H1 (cell line): ENCODE measurements around the gene CRTAC1. TPM values are rescaled to one million over a fixed set of nuclear protein-coding genes. Genes with fewer than 3 reads are reported as not detected.

Source experiments
- CTCF ChIA-PET: fragments of 300-600 bp; sonication (Branson Sonifier 250); formaldehyde crosslinking; loops from one replicate; lab custom pipeline; 2021; ENCODE audit not compliant: partially characterized antibody; lab: Charles Lee
- POLR2A ChIA-PET: fragments of 300-600 bp; sonication (Branson Sonifier 250); formaldehyde crosslinking; loops from one replicate; lab custom pipeline; 2021; ENCODE audit warnings: inconsistent platforms; ENCODE audit not compliant: partially characterized antibody; lab: Charles Lee
- DNase-seq, 2 experiments: peaks; one replicate each; pipeline versions ENCODE4 v3.0.0 to v3.0.0-alpha.2; 2010 to 2022; ENCODE audit warnings: low spot score in 2 of 2, low read depth in 1 of 2, mixed read lengths in 1 of 2
- FAIRE-seq: peaks from 2 replicates; lab custom pipeline; 2011; peaks lifted over from hg19 to GRCh38; lab: Jason Lieb, UNC
- H2AFZ ChIP-seq: 2 replicates; pipeline ENCODE4 v1.8.1; 2012; ENCODE audit warnings: low read length, inconsistent platforms
- H2AK5ac ChIP-seq: 2 replicates; pipeline ENCODE4 v1.6.1; 2013; ENCODE audit warnings: low read depth, low read length
- H2BK120ac ChIP-seq: replicated peaks from 2 replicates; pipeline ENCODE3; 2013; ENCODE audit warnings: low read depth, low read length, inconsistent platforms
- H2BK12ac ChIP-seq: 2 replicates; pipeline ENCODE4 v1.6.1; 2013; ENCODE audit warnings: low read depth, low read length
- H2BK15ac ChIP-seq: 2 replicates; pipeline ENCODE4 v1.6.1; 2013; ENCODE audit warnings: low read length
- H2BK20ac ChIP-seq: 2 replicates; pipeline ENCODE4 v1.6.1; 2013; ENCODE audit warnings: low read length
- H2BK5ac ChIP-seq: 2 replicates; pipeline ENCODE4 v1.6.1; 2013; ENCODE audit warnings: low read depth, low read length
- H3K14ac ChIP-seq: 2 replicates; pipeline ENCODE4 v1.6.1; 2013; ENCODE audit warnings: inconsistent platforms; ENCODE audit not compliant: insufficient read length
- H3K18ac ChIP-seq: 2 replicates; pipeline ENCODE4 v1.6.1; 2013; ENCODE audit warnings: low read length; ENCODE audit errors: extremely low read depth
- H3K23ac ChIP-seq: 2 replicates; pipeline ENCODE4 v1.6.1; 2013; ENCODE audit warnings: inconsistent platforms; ENCODE audit not compliant: insufficient read length
- H3K23me2 ChIP-seq: 2 replicates; pipeline ENCODE4 v1.6.1; 2013; ENCODE audit warnings: low read depth, low read length
- H3K27ac ChIP-seq: 2 replicates; pipeline ENCODE4 v1.6.1; 2011; ENCODE audit warnings: low read depth, low read length, inconsistent platforms
- H3K27me3 ChIP-seq, 4 experiments: replicated peaks in 1 of 4; 1 replicate in 1 of 4; 2 replicates in 3 of 4; pipeline versions ENCODE4 v1.6.1 to v1.8.1; 2011 to 2013; ENCODE audit warnings: low read length in 3 of 4, mild to moderate bottlenecking in 3 of 4, inconsistent platforms in 2 of 4, mixed read lengths in 2 of 4, moderate library complexity in 1 of 4; ENCODE audit not compliant: control insufficient read depth in 3 of 4, insufficient read depth in 3 of 4; ENCODE audit errors: extremely low read depth in 1 of 4
- H3K36me3 ChIP-seq, 4 experiments: 2 replicates each; pipeline versions ENCODE4 v1.6.1 to v1.8.1; 2011 to 2013; ENCODE audit warnings: mild to moderate bottlenecking in 4 of 4, low read length in 3 of 4, moderate library complexity in 2 of 4, control low read depth in 1 of 4, inconsistent platforms in 1 of 4; ENCODE audit not compliant: insufficient read depth in 4 of 4, control insufficient read depth in 2 of 4
- H3K4ac ChIP-seq: replicated peaks from 2 replicates; pipeline ENCODE3; 2013; ENCODE audit warnings: low read length, low read depth, mixed read lengths, inconsistent platforms; ENCODE audit not compliant: insufficient read length
- H3K4me1 ChIP-seq, 4 experiments: replicated peaks in 1 of 4; 1 replicate in 1 of 4; 2 replicates in 3 of 4; pipeline versions ENCODE4 v1.6.1 to v1.8.1; 2011 to 2013; ENCODE audit warnings: low read length in 3 of 4, inconsistent platforms in 2 of 4, mixed read lengths in 1 of 4; ENCODE audit not compliant: insufficient read depth in 4 of 4, control insufficient read depth in 3 of 4
- H3K4me2 ChIP-seq, 2 experiments: 2 replicates each; pipeline versions ENCODE4 v1.6.1 to v1.8.1; 2011 to 2013; ENCODE audit warnings: low read depth in 2 of 2, low read length in 2 of 2, control low read depth in 1 of 2, inconsistent platforms in 1 of 2, mild to moderate bottlenecking in 1 of 2; ENCODE audit not compliant: insufficient read depth in 1 of 2
- H3K4me3 ChIP-seq, 4 experiments: fragments of 200-600, 300-600 bp in 1 of 4; sonication (generic), shearing (Covaris generic), sonication (Bioruptor Twin) in 1 of 4; 2 replicates each; pipeline versions ENCODE4 v1.5.1 to v1.8.1; 2011 to 2016; ENCODE audit warnings: low read length in 4 of 4, low read depth in 3 of 4, control low read depth in 2 of 4, inconsistent platforms in 2 of 4, mild to moderate bottlenecking in 2 of 4, mixed read lengths in 1 of 4, moderate library complexity in 1 of 4; ENCODE audit not compliant: insufficient read depth in 2 of 4; ENCODE audit errors: extremely low read depth in 1 of 4
- H3K56ac ChIP-seq: replicated peaks from 2 replicates; pipeline ENCODE3; 2013; ENCODE audit warnings: low read depth, mild to moderate bottlenecking, mixed read lengths, low read length, inconsistent platforms; ENCODE audit not compliant: insufficient read length
- H3K79me1 ChIP-seq: 2 replicates; pipeline ENCODE4 v1.6.1; 2013; ENCODE audit warnings: low read depth, low read length, control low read depth
- H3K79me2 ChIP-seq, 2 experiments: 2 replicates each; pipeline versions ENCODE4 v1.6.1 to v1.8.1; 2012 to 2013; ENCODE audit warnings: low read length in 2 of 2, mild to moderate bottlenecking in 2 of 2, inconsistent platforms in 1 of 2; ENCODE audit not compliant: insufficient read depth in 2 of 2, control insufficient read depth in 1 of 2
- H3K9ac ChIP-seq, 4 experiments: replicated peaks in 1 of 4; 1 replicate in 1 of 4; 2 replicates in 3 of 4; pipeline versions ENCODE4 v1.6.1 to v1.8.1; 2011 to 2013; ENCODE audit warnings: low read depth in 3 of 4, low read length in 3 of 4, control low read depth in 2 of 4, mild to moderate bottlenecking in 2 of 4, moderate library complexity in 2 of 4, inconsistent platforms in 1 of 4; ENCODE audit errors: extremely low read depth in 1 of 4
- H3K9me3 ChIP-seq, 2 experiments: 2 replicates each; pipeline versions ENCODE4 v1.6.1 to v1.8.1; 2012 to 2013; ENCODE audit warnings: mild to moderate bottlenecking in 2 of 2, moderate library complexity in 2 of 2, control low read depth in 1 of 2, inconsistent platforms in 1 of 2, low read depth in 1 of 2, low read length in 1 of 2, mixed read lengths in 1 of 2; ENCODE audit not compliant: insufficient read depth in 2 of 2
- H4K20me1 ChIP-seq, 2 experiments: replicated peaks in 1 of 2; 2 replicates each; pipeline versions ENCODE3 to v1.8.1; 2011 to 2013; ENCODE audit warnings: inconsistent platforms in 2 of 2, low read length in 2 of 2, mild to moderate bottlenecking in 1 of 2; ENCODE audit not compliant: insufficient read depth in 2 of 2, control insufficient read depth in 1 of 2
- H4K5ac ChIP-seq: 2 replicates; pipeline ENCODE4 v1.6.1; 2013; ENCODE audit warnings: low read length, low read depth, mixed read lengths, inconsistent platforms; ENCODE audit not compliant: insufficient read length
- H4K8ac ChIP-seq: 2 replicates; pipeline ENCODE4 v1.8.0; 2013; ENCODE audit warnings: mild to moderate bottlenecking, moderate library complexity, low read length, inconsistent platforms; ENCODE audit not compliant: insufficient read depth; ENCODE audit errors: extremely low read depth
- H4K91ac ChIP-seq: replicated peaks from 2 replicates; pipeline ENCODE3; 2013; ENCODE audit warnings: low read length, mixed read lengths, inconsistent platforms; ENCODE audit not compliant: insufficient read length
- BACH1 ChIP-seq: IDR thresholded peaks from 2 replicates; pipeline ENCODE4 v1.6.1; 2012; ENCODE audit warnings: low read length, improper control_type of control experiment
- CHD2 ChIP-seq: IDR thresholded peaks from 2 replicates; pipeline ENCODE4 v1.6.1; 2012; ENCODE audit warnings: low read length, improper control_type of control experiment
- EGR1 ChIP-seq: IDR thresholded peaks from 2 replicates; pipeline ENCODE4 v1.6.1; 2011; ENCODE audit warnings: low read depth, low read length, borderline replicate concordance
- GABPA ChIP-seq: IDR thresholded peaks from 2 replicates; pipeline ENCODE4 v1.6.1; 2011; ENCODE audit warnings: mild to moderate bottlenecking, low read length, moderate library complexity, borderline replicate concordance; ENCODE audit not compliant: insufficient read depth
- GTF2F1 ChIP-seq: IDR thresholded peaks from 2 replicates; pipeline ENCODE4 v1.6.1; 2012; ENCODE audit warnings: low read depth, low read length, improper control_type of control experiment, borderline replicate concordance
- HDAC2 ChIP-seq, 2 experiments: fragments of 300-600 bp in 1 of 2; sonication (generic) in 1 of 2; IDR thresholded peaks; 2 replicates each; pipeline ENCODE4 v1.6.1; 2011 to 2012; ENCODE audit warnings: low read depth in 2 of 2, low read length in 2 of 2, mild to moderate bottlenecking in 2 of 2, moderate library complexity in 2 of 2, borderline replicate concordance in 1 of 2, inconsistent platforms in 1 of 2
- NANOG ChIP-seq: IDR thresholded peaks from 2 replicates; pipeline ENCODE4 v1.6.1; 2011; ENCODE audit warnings: low read length, low read depth, mild to moderate bottlenecking, inconsistent platforms; ENCODE audit not compliant: insufficient read depth, poor library complexity, severe bottlenecking
- POLR2A ChIP-seq, 2 experiments: IDR thresholded peaks; 1 replicate in 1 of 2; 2 replicates in 1 of 2; pipeline ENCODE4 v1.6.1; 2011; ENCODE audit warnings: low read depth in 2 of 2, low read length in 2 of 2, mild to moderate bottlenecking in 2 of 2; ENCODE audit errors: control extremely low read depth in 1 of 2
- POU5F1 ChIP-seq: IDR thresholded peaks from 2 replicates; pipeline ENCODE4 v1.6.1; 2011; ENCODE audit warnings: low read depth, mild to moderate bottlenecking, low read length, moderate library complexity
- RBBP5 ChIP-seq: IDR thresholded peaks from 2 replicates; pipeline ENCODE4 v1.7.1; 2012; ENCODE audit warnings: low read depth, mild to moderate bottlenecking, inconsistent platforms, low read length, moderate library complexity, borderline replicate concordance
- SAP30 ChIP-seq: fragments of 300-600 bp; sonication (generic); IDR thresholded peaks from 2 replicates; pipeline ENCODE4 v1.7.1; 2012; ENCODE audit warnings: low read length, moderate library complexity, mild to moderate bottlenecking, inconsistent platforms; ENCODE audit not compliant: insufficient read depth, insufficient replicate concordance
- SP1 ChIP-seq: IDR thresholded peaks from 2 replicates; pipeline ENCODE4 v1.6.1; 2011; ENCODE audit warnings: low read depth, low read length
- TCF12 ChIP-seq: IDR thresholded peaks from 2 replicates; pipeline ENCODE4 v1.6.1; 2011; ENCODE audit warnings: low read depth, mild to moderate bottlenecking, low read length
- TEAD4 ChIP-seq: IDR thresholded peaks from 2 replicates; pipeline ENCODE4 v1.6.1; 2012; ENCODE audit warnings: low read depth, low read length, inconsistent platforms, mixed read lengths
- YY1 ChIP-seq: IDR thresholded peaks from 2 replicates; pipeline ENCODE4 v1.6.1; 2011; ENCODE audit warnings: low read depth, mild to moderate bottlenecking, low read length
- WGBS, 2 experiments: shearing (Covaris generic) in 1 of 2; methylation state at CpG; one replicate each; pipeline versions ENCODE4 v1.1.6 to v1.1.7; 2013 to 2015; ENCODE audit warnings: low lambda C conversion rate in 2 of 2, mixed read lengths in 2 of 2, inconsistent platforms in 1 of 2, low coverage in 1 of 2, missing lambda C conversion rate in 1 of 2; ENCODE audit not compliant: insufficient replicate concordance in 2 of 2, insufficient coverage in 1 of 2, insufficient read length in 1 of 2; ENCODE audit errors: extremely low coverage in 1 of 2, missing lambda C conversion rate in 1 of 2; 5-methylcytosine and 5-hydroxymethylcytosine counted together
- polyA plus RNA-seq, 7 experiments: library from polyadenylated mRNA; depleted of rRNA in 3 of 7; stranded (reverse) in 5 of 7; unstranded in 2 of 7; fragments of >200 nt in 5 of 7; fragments of 200-250 nt in 2 of 7; gene quantifications; 1 replicate in 5 of 7; 2 replicates in 1 of 7; 4 replicates in 1 of 7; pipeline versions ENCODE4 v1.2.1 to v1.2.3, GENCODE V29; 2011 to 2013; ENCODE audit warnings: missing spikeins in 2 of 7, mixed read lengths in 2 of 7
- total RNA-seq: library from RNA; stranded (reverse); fragmentation: NEBNext Ultra II Directional; extraction: Animal tissue kit (Norgen Biotek cat#: 25700); gene quantifications from 2 replicates; pipeline ENCODE4 v1.2.1, GENCODE V29; 2021

The CRTAC1 gene
- total and polyA plus RNA-seq, 2 of the 8 experiments (the other 6 are each of a cell fraction or from before 2014, with no cell fraction given), result 0.91 to 1.2 TPM

- no peak overlapping the region for H3K14ac ChIP-seq
- no peak overlapping the region for H4K91ac ChIP-seq
- H3K4me1 ChIP-seq, result no peaks in the 10 kb centered on the region
- H3K23ac ChIP-seq, result no peak overlapping the region
- H4K8ac ChIP-seq, result no peak overlapping the region
- no peak overlapping the region for H2BK5ac ChIP-seq
- FAIRE-seq, result no peak
- no peak overlapping the region for H2BK20ac ChIP-seq
- H2BK120ac ChIP-seq, result no peak overlapping the region
- H3K36me3 ChIP-seq, result no peaks in the 10 kb centered on the region
- H2AFZ ChIP-seq, result no peak overlapping the region
- H3K9me3 ChIP-seq, result no peaks in the 10 kb centered on the region
- no peak overlapping the region for H3K27ac ChIP-seq
- H3K23me2 ChIP-seq, result no peaks in the 10 kb centered on the region
- H3K79me1 ChIP-seq, result no peaks in the 10 kb centered on the region
- H2BK15ac ChIP-seq, result no peak overlapping the region
- H2AK5ac ChIP-seq, result no peak overlapping the region
- H3K56ac ChIP-seq, result no peak overlapping the region
- H3K4me2 ChIP-seq, result no peak overlapping the region
- no peak overlapping the region for H2BK12ac ChIP-seq
- no peak overlapping the region for H3K4me3 ChIP-seq
- ChIA-PET CTCF (interaction anchor here (0.6 to 2.9 kb wide), 9 partner anchors 9 to 143 kb away, joined by 3 to 12 read pairs (median 6); no protein-coding TSS in a partner anchor), POLR2A (no interaction called here)
- no peaks in the 10 kb centered on the region for H4K20me1 ChIP-seq
- H3K4ac ChIP-seq, result no peak overlapping the region
- 69% methylated on average over 4 of the region's 4 CpGs; no CpG with 5 or more reads in 1 of the 2 experiments for WGBS, 2 experiments
- no peaks in the 10 kb centered on the region for H3K27me3 ChIP-seq
- no peak overlapping the region for H3K9ac ChIP-seq
- no peak overlapping the region for H4K5ac ChIP-seq
- no peak for DNase-seq
- H3K18ac ChIP-seq, result no peak overlapping the region
- no peaks in the 10 kb centered on the region for H3K79me2 ChIP-seq
- TF ChIP-seq EGR1, result no peak
- TF ChIP-seq POLR2A (IDR thresholded peaks at IDR 0.05; ENCODE audit: control extremely low read depth in 1 of 2, low read depth in 2 of 2, low read length in 2 of 2), result no peak
- no peak for TF ChIP-seq RBBP5
- TF ChIP-seq TEAD4, result no peak
- TF ChIP-seq CHD2, result no peak
- no peak for TF ChIP-seq SAP30
- no peak for TF ChIP-seq GABPA
- no peak for TF ChIP-seq GTF2F1
- TF ChIP-seq TCF12, result no peak
- TF ChIP-seq HDAC2 (IDR thresholded peaks at IDR 0.05; ENCODE audit: borderline replicate concordance in 1 of 2, low read depth in 2 of 2, low read length in 2 of 2), result no peak
- no peak for TF ChIP-seq POU5F1
- TF ChIP-seq YY1, result no peak
- no peak for TF ChIP-seq SP1
- no peak for TF ChIP-seq NANOG
- no peak for TF ChIP-seq BACH1
Observed at GRCh38 chr10:97898429-97898828, 132.0 kb downstream of the CRTAC1 start.
